Vagina (tissue), 2 donors: ENCODE results near the gene PTPRG. TPM values are rescaled to one million over a fixed set of nuclear protein-coding genes. Genes with fewer than 3 reads are reported as not detected.

Experiments
- DNase-seq, 2 donors: peaks; one replicate each; pipeline ENCODE4 v3.0.0-alpha.2; 2017; ENCODE audit errors: extremely low spot score in 2 of 2
- H3K27ac ChIP-seq: fragments of 200-600 bp; sonication (generic); one replicate; pipeline ENCODE4 v1.5.1; 2019
- H3K27me3 ChIP-seq: fragments of 200-600 bp; sonication (generic); one replicate; pipeline ENCODE4 v1.5.1; 2019
- H3K36me3 ChIP-seq, 2 donors: fragments of 200-600 bp; sonication (generic); one replicate each; pipeline ENCODE4 v1.5.1; 2017 to 2019
- H3K4me1 ChIP-seq: fragments of 200-600 bp; sonication (generic); one replicate; pipeline ENCODE4 v1.5.1; 2019
- H3K4me3 ChIP-seq, 2 donors: fragments of 200-600 bp; sonication (generic); 1 replicate in 1 of 2; 2 replicates in 1 of 2; pipeline ENCODE4 v1.5.1; 2016 to 2019
- H3K9me3 ChIP-seq: fragments of 200-600 bp; sonication (generic); one replicate; pipeline ENCODE4 v1.5.1; 2019
- CTCF ChIP-seq, 3 experiments: fragments of 450-650 bp in 2 of 3; fragments of 200-600 bp in 1 of 3; sonication (generic) in 1 of 3; IDR thresholded peaks; one replicate each; pipeline ENCODE4 v1.5.1; 2017 to 2019; ENCODE audit warnings: antibody characterized with exemption in 3 of 3, mild to moderate bottlenecking in 2 of 3, moderate library complexity in 2 of 3
- POLR2A ChIP-seq, 2 donors: fragments of 450-650 bp; IDR thresholded peaks; one replicate each; pipeline ENCODE4 v1.6.1; 2017; ENCODE audit warnings: antibody characterized with exemption in 2 of 2, mild to moderate bottlenecking in 2 of 2, moderate library complexity in 2 of 2
- POLR2AphosphoS5 ChIP-seq, 2 donors: sonication (generic); formaldehyde crosslinking; IDR thresholded peaks; one replicate each; pipeline ENCODE4 v1.9.0; 2017; ENCODE audit warnings: antibody characterized with exemption in 2 of 2, mild to moderate bottlenecking in 2 of 2, low read depth in 1 of 2; ENCODE audit not compliant: insufficient read depth in 1 of 2
- intact Hi-C: fragments of 100-400 bp; cut with DNase I; formaldehyde crosslinking; loops from one replicate; pipeline ENCODE4 v1.15.1; 2023
- total RNA-seq: library from RNA; depleted of rRNA; stranded (reverse); fragments of >200 nt; gene quantifications from one replicate; pipeline ENCODE4 v1.2.3, GENCODE V29; 2016

PTPRG gene
- total RNA-seq, 1 donor from 2014 or later, result 47.6 TPM

- Histone ChIP-seq H3K4me3 (no peak overlapping the region), H3K9me3 (no peaks in the 10 kb centered on the region), H3K27me3 (no peaks in the 10 kb centered on the region), H3K36me3 (no peaks in the 10 kb centered on the region), H3K4me1 (no peaks in the 10 kb centered on the region), H3K27ac (no peak overlapping the region)
- intact Hi-C loops, result no loop called here
- no peak for TF ChIP-seq POLR2A (IDR thresholded peaks at IDR 0.05)
- TF ChIP-seq POLR2AphosphoS5 (IDR thresholded peaks at IDR 0.05; ENCODE audit: insufficient read depth in 1 of 2, low read depth in 1 of 2), result no peak
- no peak for TF ChIP-seq CTCF (IDR thresholded peaks at IDR 0.05)
- DNase-seq, result no peak
Observed at GRCh38 chr3:62070891-62071290, 509.5 kb downstream of the PTPRG start.

GRCh38 chr3:62073038-62073437, 511.7 kb downstream of the PTPRG start:
- Histone ChIP-seq H3K36me3 (no peaks in the 10 kb centered on the region), H3K27ac (no peak overlapping the region), H3K4me1 (no peaks in the 10 kb centered on the region), H3K9me3 (no peaks in the 10 kb centered on the region), H3K27me3 (no peaks in the 10 kb centered on the region), H3K4me3 (no peak overlapping the region)
- no peak for DNase-seq
- TF ChIP-seq POLR2A (IDR thresholded peaks at IDR 0.05) (no peak), CTCF (IDR thresholded peaks at IDR 0.05) (no peak), POLR2AphosphoS5 (IDR thresholded peaks at IDR 0.05; ENCODE audit: insufficient read depth in 1 of 2, low read depth in 1 of 2) (no peak)
- intact Hi-C loops, result no loop called here

- no peaks in the 10 kb centered on the region for H3K4me1 ChIP-seq
- no peaks in the 10 kb centered on the region for H3K36me3 ChIP-seq
- intact Hi-C loops, result loop anchor here (5.0 kb wide), 1 partner anchor 1107 kb away; no protein-coding TSS in a partner anchor
- no peak overlapping the region for H3K4me3 ChIP-seq
- DNase-seq, result no peak
- TF ChIP-seq POLR2AphosphoS5 (IDR thresholded peaks at IDR 0.05; ENCODE audit: insufficient read depth in 1 of 2, low read depth in 1 of 2) (no peak), POLR2A (IDR thresholded peaks at IDR 0.05) (no peak), CTCF (IDR thresholded peaks at IDR 0.05) (no peak)
- no peaks in the 10 kb centered on the region for H3K9me3 ChIP-seq
- H3K27me3 ChIP-seq, result no peaks in the 10 kb centered on the region
- no peak overlapping the region for H3K27ac ChIP-seq
Observed at GRCh38 chr3:62084558-62084957, 523.2 kb downstream of the PTPRG start.

GRCh38 chr3:62088472-62089104, 527.2 kb downstream of the PTPRG start:
- intact Hi-C loops, result no loop called here
- no peaks in the 10 kb centered on the region for H3K4me1 ChIP-seq
- TF ChIP-seq POLR2A (IDR thresholded peaks at IDR 0.05), result no peak
- no peak for TF ChIP-seq POLR2AphosphoS5 (IDR thresholded peaks at IDR 0.05; ENCODE audit: insufficient read depth in 1 of 2, low read depth in 1 of 2)
- TF ChIP-seq CTCF (IDR thresholded peaks at IDR 0.05), result no peak
- no peak overlapping the region for H3K27ac ChIP-seq
- H3K9me3 ChIP-seq, result no peaks in the 10 kb centered on the region
- no peak for DNase-seq
- H3K27me3 ChIP-seq, result no peaks in the 10 kb centered on the region
- no peak overlapping the region for H3K4me3 ChIP-seq
- H3K36me3 ChIP-seq, result no peaks in the 10 kb centered on the region

GRCh38 chr3:62090066-62090465, 528.7 kb downstream of the PTPRG start:
- Histone ChIP-seq H3K27ac (no peak overlapping the region), H3K9me3 (no peaks in the 10 kb centered on the region), H3K4me3 (no peak overlapping the region), H3K36me3 (no peaks in the 10 kb centered on the region), H3K4me1 (no peaks in the 10 kb centered on the region), H3K27me3 (no peaks in the 10 kb centered on the region)
- no peak for DNase-seq
- intact Hi-C loops, result no loop called here
- TF ChIP-seq POLR2A (IDR thresholded peaks at IDR 0.05) (no peak), POLR2AphosphoS5 (IDR thresholded peaks at IDR 0.05; ENCODE audit: insufficient read depth in 1 of 2, low read depth in 1 of 2) (no peak), CTCF (IDR thresholded peaks at IDR 0.05) (no peak)
